Amygdala (tissue), 56 donors: ENCODE measurements around the gene BRICD5.
"Not testable (repeated sequence)": the region's sequence is repeated elsewhere in the genome, so short reads cannot be mapped to it uniquely, and the experiment has no call there.

Experiments used
- DNase-seq, 56 donors: peaks; one replicate each; lab custom pipeline; 2025; lab: John Stamatoyannopoulos, UW

Gene BRICD5

DNA sequence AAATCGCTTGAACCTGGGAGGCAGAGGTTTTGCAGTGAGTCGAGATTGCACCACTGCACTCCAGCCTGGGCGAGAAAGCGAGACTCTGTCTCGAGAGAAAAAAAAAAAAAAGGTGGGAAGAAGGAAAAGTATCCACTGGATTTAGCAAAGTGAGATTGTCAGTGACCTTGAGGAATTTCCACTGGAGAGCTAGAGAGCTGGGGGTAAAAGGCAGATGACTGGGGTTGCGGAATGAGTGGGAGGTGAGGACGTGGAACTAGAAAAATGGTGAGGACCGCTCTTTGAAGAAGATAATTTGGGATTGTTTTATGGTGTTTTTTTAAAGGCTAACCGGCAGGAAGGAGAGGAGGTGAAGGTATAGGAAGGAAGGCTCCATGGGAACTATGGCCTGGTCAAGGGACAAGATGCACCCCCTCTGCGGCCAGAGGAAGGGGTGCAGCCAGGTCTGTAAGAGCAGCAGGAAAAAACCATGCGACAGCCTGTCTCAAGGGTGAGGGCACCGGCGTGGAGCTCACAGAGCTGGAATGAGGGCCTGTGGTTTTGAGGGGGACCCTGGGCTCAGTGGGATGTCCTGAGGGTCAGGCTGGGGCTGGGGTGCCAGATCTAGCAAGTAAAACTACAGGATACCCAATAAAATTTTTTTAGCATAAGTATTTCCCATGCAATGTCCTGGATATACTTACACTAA lies 6.1 kb downstream of the BRICD5 start:
- DNase-seq, result no peak

DNA sequence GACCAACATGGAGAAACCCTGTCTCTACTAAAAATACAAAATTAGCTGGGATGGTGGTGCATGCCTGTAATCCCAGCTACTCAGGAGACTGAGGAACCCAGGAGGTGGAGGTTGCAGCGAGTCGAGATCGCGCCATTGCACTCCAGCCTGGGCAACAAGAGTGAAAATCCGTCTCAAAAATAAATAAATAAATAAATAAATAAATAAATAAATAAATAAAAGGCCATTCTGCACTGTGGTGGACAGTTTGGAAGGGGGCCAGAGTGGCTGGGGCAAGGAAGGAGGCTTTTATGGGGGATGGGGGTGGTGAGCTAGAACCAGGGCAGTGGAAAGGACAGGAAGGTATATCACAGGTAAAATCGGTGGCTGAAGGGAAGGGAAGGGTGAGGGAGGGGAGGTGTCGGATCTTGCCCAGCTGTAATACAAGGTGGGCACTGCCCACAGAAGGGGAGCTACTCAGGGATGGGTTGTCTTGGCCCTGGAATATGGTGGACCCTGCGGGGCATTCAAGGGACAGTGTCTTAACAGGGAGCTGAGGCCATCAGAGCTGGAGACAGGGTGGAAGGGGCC lies 7.5 kb downstream of the BRICD5 start:
- not testable (repeated sequence) for DNase-seq

DNA sequence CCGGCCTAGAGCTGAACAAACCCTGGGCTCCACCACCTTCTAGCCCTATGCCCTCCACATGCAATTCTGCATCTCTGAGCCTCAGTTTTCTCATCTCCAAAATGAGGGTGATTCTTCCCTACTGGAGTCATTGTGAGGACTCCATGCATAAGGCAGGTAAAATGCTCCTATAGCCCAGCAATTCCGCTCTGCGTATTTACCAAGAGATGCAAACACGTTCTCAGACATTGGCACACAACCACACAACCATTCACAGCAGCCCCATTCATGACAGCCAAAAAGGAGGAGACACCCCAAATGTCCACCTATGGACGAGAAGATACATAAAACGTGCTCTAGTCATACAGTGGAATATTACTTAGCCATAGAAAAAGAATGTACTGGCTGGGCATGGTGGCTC lies 10.3 kb downstream of the BRICD5 start:
- no peak for DNase-seq

DNA sequence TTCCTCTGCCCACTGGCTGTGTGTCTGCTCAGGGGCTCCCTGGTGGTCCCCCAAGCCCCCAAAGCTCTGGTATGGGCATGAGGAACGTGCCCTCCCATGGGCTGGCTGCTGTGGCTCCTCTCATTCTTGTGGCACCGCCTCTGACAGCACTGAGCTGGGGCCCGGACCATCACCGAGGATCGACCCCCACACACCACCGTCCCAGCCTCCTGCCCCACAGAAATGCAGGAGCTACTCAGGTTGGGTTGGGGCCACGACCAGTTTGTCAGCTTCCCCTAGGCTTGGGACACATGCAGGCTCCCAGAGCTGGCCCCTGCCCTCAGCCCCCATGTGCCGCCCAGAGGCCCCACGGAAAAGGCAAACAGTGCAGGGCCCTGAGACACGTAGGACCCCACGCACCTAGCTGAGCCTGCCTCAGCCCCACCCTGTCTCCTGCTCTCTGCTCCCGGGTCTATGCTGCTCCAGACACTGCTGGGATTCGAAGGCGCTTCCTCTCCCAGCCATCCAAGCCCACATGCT lies 11.0 kb downstream of the BRICD5 start:
- no peak for DNase-seq

DNA sequence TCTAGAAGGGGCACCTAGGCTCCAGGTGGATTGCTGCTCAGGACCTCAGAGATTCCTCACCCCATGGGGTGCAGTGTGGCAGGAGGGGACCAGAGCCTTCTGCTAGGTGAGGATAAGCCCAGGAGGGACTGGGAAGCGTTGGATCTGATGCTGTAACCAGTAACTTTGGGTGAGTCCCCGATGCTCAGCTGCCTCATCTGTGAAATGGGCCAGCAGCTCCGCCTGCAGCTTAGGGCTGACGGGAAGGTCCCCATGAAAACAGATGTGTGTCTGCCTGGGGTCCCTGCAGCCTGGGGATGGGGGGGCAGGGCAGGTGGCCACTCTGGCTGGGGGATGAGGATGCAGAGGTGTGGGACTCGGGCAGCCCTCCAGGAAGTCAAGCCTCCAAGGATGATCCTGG lies 11.6 kb downstream of the BRICD5 start:
- no peak for DNase-seq

DNA sequence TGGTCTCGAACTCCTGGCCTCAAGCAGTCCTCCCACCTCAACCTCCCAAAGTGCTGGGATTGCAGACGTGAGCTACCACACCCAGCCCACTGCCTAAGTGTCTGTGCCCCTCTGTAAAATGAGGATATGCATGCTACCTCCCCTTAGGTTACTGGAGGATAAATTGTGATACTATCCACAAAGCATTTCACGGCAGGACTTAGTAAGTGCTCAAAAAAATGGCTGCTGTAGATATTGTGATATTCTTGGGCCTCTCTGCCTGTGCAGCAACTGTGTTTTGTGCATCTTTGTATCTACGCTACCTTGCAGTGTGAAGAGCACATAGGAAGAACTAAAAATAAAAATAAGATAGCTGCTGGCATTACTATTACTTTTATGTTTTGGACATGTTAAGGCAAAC lies 12.4 kb downstream of the BRICD5 start:
- DNase-seq, result no peak

DNA sequence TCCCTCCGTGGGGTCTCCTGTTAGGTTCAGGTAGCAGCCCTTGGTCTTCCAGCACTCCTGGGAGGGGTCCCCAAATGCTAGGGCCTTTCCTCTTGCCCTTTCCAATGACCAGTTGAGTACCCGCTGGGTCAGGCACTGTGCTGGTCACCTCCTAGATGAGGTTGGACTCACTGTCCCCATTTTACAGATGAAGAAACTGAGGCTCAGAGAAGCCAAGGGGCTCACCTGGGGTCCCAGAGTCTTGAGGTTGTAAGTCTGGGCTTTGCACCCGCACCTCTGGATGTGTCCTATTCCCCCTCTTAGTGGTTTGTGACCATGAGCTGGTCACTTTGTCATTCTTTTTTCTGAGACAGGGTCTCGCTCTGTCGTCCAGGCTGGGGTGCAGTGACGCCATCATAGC lies 12.9 kb downstream of the BRICD5 start:
- no peak for DNase-seq

DNA sequence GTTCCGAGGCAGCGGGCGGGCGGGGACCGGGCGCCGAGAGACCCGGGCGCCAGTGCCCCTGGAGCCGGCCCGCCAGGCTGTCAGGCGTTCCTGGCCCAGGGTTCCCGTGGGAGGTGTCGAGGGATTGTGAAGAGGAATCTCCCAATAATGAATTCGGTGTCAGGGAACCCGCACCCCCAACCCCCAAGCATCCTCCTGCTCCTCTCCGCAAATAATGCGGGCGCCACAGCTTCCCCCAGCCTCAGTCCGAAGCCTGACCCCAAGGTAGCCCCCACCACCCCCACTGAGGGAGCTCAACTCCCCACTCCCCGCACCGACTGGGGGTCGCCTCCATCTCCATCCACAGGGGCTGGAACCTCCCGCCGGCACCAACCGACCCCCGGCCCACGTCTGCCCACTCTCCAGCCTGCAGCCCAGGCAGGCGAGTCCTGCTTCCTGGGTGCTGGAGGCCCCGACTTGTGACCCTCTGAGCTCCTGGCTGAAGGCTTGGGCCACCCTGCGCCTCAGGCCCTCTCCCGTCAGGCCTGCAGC lies 13.6 kb downstream of the BRICD5 start:
- DNase-seq, result no peak

DNA sequence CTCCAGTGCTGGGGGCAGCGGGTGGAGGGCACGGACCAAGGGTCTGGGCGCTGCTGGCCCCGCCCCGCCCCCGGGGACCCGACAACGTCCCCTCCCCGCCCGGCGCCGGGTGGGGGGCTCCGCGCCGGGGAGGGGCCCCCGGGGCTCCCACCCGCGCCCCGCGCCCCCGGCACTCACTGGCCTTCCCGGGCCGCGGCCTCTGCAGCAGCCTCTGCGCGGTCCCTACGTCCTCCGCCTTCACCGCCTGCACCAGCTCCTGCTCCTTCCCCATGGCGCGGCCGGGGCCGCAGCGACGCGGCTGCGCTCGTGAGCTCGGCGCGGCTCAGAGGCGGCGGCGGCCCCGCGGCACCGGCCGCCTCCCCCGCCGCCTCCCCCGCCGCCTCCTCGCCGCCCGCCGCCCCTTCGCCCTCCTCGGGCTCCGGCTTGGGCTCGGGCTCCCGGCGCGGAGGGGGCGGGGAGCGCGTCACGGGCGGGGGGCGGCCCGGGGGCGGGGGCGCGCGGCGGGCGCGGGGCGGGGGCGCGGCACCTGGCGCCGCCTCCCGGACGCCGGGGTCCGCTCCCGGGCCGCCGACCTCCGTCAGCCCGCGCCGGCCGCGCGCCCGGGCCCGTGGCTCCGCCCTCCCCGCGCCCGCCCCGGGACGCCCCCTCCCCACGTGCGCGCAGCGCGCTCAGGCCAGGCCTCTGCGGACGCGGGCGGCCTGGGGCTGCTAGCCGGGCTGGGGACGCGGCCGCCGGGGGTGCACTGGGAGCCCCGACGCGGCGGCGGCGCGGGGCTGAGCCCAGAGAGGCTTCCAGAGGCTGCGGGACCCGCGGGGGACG lies 14.3 kb downstream of the BRICD5 start, which contains the start of gene CASKIN1:
Gene CASKIN1, minus strand, starts transcription at position 444 of the 819 bp plus-strand sequence. Its CDS starts 173 bp downstream, at position 271.
- peak in 4 of 56 donors; percentile 18 to 45 (median 32) for DNase-seq

DNA sequence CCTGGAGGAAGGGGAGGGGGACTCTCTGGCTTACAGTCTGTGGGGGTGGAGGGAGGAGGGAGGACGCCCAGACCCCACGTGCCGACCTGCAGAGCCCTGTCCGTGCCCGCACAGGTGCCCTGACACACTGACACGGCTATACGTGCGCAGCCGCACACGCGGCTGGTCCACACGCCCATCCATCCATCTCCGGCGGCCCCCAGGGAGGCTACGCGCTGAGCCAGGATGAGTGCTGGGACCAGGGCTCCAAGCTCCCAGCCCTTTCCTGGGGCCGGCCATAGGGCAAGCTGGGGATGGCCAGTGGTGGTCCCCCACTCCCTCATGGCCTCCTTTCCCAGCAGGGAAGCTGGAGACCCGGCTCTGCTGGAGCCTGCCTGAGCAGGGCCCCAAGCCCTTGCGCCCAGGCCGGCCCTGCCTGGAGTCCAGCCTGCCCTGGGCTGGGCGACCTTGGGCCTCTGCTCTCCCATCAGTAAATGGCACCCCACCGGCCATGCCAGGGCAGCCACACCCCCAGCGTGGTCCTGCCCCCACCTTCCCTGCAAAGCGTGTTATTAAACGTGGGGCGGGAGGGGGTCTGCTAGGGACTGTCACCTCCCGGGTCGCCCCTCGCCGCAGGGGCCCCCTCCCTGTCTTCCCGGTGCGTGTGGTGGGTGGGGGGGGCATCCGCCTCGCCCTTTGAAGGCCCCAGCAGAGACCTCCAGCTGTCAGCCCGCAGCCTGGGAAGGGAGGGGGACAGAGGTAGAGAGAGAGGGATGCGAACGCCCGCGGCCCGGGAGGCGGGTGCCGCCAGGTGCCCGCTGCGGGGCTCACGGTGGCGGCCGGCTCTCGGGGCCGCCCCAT lies 15.1 kb downstream of the BRICD5 start:
- DNase-seq, result no peak

DNA sequence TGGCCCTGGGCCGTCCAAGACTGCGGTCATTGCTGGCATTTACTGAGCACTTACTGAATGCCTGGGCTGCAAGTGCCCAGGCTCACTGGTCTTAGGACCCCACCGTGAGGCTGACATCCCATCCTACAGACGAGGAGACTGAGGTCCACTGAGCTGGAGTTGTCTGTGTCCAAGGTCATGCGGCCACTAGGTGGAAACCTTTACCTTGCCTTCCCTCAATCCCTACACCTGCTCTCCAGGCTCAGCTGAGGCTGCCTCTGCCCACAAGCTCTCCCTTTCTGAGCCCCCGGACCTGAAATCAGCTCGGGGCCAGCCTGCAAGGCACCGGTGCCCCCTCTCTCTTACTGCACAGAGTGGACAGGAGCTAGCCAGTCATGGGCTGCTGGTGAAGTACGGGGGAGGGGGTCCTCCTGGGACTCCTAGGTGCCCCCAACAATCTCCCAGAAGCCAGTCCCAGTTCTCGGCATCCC lies 15.8 kb downstream of the BRICD5 start:
- DNase-seq, result no peak

DNA sequence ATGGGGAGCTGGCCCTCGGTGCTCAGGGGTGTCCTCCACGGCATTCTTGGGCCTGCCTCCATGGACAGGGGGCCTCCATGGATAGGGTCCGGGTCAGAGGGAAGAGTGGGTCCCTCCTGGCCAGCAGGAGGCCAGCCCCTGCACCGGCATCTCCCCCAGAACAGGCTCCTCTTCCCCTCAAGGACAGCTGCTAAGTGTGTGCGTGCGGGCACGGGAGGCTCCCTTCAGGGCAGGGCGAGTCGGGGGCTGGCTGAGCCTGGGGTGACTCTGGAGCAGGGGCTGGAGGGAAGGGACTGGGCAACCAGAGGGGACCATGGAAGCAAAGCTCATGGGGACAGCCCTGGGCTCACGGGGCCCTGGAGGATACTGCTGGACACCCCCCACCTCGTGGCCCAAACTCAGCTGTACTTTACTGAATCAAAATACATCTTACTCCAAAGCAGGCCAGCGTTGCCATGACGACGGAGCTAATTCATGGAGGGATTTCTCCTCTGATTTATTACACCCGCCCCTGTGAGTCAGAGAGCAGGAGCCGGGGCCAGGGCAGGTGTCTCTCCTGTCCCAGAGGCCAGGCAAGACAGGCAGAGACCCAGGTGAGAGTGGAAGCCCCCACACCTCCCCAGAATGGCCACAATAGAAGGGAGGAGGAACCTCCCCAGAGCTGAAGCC lies 16.4 kb downstream of the BRICD5 start:
- DNase-seq, result peak in 3 of 56 donors; percentile 6 to 37 (median 19)

DNA sequence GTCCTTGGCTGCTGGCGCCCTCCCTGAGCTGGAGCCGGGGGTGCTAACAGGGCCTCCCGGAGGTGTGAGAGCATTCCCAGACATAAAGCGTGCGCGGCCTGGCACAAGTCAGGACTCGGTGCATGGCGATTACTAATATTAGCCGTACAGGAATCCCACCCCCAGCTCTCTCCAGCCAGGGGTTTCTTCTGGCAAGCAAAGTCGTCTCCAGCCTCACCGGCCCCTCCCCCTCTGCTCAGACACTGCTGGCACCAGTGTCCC lies 19.3 kb downstream of the BRICD5 start:
- DNase-seq, result peak in 3 of 56 donors; percentile 30 to 53 (median 35)

DNA sequence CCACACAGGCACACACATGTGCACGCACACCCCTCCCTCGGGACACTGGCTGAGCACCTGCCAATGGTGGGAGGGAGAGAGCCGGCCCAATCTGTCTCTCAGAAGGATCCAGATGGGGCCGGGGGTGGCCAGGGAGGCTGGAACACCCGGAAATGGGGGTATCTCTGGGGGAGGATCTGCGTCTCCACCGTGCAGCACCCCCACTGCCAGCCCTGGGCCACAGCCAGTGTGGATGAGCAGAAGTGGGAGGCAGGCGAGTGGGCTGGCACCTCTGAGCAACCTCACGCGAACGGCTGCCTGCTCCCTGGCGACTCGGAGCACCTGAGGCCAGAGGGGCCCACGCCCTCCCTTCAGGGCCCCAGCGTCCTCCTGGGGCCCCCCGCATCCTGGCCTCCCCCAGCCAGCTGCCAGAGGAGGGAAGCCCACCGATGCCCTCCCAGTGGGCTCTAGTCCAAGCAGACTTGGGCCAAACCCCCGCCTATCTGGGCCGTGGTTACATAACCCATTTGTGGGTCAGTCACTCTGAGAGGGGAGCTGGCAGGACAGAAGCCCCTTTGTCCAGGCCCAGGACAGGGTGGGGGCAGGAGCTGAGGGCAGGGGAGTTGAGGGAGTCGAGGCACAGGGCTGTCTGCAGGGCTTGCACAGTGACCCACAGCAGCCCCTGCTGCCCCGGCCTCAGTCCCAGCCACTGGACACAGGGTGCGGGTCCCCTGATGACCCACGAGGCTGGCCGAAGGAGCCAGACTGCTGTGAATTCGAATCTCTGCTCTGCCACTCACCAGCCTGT lies 19.8 kb downstream of the BRICD5 start:
- DNase-seq, result peak in 42 of 56 donors; percentile 8 to 70 (median 46)

DNA sequence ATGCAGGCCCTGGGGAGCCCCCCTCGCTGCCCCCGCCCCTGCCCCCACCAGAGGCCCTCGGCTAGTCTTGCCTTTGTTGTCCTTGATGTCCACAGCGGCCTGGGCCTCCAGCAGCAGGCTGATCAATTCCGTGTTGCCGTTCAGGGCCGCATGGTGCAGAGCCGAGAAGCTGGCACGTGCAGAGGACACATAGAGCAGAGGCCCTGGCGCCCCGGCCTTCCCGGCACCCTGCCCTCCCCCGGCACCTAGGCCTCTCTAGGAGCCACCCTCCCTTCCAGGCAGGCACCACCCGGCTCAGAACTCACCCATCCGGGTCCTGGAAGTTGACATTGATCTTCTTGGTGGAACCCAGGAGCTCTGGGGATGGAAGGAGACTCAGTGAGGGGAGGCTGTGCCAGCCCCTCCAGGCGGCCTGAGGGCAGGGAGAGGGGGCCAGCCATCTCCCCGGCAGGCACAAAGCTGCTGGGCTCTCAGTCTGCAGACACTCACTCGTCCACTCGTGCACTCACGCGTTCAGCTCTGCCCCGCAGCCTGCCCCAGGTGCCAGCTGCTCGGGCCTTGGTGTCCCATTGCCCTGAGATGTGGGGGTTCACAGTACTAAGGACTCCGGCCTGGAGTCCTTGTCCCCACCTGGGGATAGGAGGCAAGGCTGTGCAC lies 20.5 kb downstream of the BRICD5 start:
- DNase-seq, result no peak

DNA sequence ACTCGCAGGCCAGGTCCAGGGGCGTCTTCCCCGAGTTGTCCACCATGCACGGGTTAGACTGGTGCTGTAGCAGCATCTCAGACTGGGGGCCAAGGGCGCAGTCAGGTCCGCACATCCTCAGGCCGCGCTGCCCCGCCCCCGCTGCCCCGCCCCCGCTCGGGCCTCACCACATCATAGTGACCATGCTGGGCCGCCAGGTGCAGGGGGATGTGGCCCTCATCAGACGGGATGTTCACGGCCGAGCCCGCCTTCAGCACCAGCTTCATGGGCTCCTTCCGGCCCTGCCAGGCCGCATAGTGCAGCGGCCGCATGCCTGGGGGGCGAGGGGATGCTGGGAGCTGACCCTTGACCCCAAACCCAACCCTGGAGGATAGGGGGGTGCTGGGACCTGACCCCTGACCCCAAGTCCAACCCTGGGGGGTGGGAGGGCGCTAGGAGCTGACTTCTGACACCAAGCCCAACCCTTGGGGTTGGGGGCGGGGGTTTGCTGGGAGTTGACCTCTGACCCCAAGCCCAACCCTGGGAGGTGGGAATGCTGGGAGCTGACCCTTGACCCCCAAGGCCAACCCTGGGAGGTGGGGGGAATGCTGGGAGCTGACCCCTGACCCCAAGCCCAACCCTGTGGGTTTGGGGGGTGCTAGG lies 21.3 kb downstream of the BRICD5 start:
- DNase-seq, result no peak

DNA sequence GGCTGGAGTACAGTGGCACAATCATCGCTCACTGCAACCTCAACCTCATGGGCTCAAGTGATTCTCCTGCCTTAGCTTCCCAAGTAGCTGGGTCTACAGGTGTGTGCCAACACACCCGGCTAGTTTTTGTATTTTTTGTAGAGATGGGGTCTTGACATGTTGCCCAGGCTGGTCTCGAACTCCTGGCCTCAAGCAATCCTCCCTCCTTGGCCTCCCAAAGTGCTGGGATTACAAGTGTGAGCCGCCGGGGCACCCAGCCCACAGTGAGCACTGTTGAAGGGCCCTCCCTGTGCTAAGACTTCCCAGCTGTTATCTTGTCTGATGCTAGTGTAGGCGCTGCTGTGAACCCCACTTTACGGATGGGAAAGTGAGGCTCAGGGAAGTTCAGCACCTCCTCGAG lies 22.3 kb downstream of the BRICD5 start:
- DNase-seq, result no peak

DNA sequence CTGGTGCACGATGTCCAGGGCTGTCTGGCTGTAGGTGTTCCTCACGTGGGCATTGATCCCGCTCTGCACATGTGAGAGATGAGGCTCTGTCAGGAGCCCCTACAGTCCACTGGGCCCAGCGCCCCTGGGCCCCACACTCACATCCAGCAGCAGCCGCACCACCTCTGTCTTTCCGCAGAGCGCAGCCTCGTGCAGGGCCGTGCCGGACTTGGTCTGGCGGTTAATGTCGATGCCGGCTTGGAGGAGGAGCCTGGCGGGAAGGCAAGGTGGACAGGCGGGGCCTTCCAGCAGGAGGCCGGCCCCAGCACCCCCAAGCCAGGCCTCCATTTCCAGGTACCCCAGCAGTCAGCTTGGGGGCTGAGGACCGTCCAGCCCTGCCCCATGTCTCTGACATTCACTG lies 23.5 kb downstream of the BRICD5 start:
- no peak for DNase-seq
